ENCODE data around the gene PSMA6.
"Not testable (repeated sequence)": the region's sequence is repeated elsewhere in the genome, so short reads cannot be mapped to it uniquely, and the experiment has no call there.

DNA sequence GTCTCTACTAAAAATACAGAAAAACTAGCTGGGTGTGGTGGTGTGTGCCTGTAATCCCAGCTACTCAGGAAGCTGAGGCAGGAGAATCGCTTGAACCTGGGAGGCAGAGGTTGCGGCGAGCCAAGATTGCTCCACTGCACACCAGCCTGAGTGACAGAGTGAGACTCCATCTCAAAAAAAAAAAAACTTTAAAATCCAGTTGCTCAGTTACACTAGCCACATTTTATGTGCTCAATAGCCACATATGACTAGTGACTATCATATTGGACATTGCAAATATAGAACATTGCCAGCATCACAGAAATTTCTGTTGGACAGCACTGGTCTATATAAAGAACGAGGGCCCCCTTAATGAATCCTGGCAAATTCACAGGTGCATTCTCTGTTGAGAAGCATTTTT lies 9.2 kb downstream of the PSMA6 start:
- TF ChIP-seq, protein P1, sequence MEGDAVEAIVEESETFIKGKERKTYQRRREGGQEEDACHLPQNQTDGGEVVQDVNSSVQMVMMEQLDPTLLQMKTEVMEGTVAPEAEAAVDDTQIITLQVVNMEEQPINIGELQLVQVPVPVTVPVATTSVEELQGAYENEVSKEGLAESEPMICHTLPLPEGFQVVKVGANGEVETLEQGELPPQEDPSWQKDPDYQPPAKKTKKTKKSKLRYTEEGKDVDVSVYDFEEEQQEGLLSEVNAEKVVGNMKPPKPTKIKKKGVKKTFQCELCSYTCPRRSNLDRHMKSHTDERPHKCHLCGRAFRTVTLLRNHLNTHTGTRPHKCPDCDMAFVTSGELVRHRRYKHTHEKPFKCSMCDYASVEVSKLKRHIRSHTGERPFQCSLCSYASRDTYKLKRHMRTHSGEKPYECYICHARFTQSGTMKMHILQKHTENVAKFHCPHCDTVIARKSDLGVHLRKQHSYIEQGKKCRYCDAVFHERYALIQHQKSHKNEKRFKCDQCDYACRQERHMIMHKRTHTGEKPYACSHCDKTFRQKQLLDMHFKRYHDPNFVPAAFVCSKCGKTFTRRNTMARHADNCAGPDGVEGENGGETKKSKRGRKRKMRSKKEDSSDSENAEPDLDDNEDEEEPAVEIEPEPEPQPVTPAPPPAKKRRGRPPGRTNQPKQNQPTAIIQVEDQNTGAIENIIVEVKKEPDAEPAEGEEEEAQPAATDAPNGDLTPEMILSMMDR (optimal IDR thresholded peaks at IDR 0.05 in 1 of 3, IDR thresholded peaks at IDR 0.05 in 1 of 3, conservative IDR thresholded peaks at IDR 0.05 in 1 of 3; ENCODE audit: extremely low read depth in 1 of 3, insufficient read depth in 2 of 3, low read length in 3 of 3), result not testable (repeated sequence)
- not testable (repeated sequence) for TF ChIP-seq EZH2 (IDR thresholded peaks at IDR 0.05; ENCODE audit: low read length)
